ENCODE results near the gene TCIRG1.

TCIRG1 gene

GRCh38 chr11:67996622-67997474 lies 42.0 kb upstream of the TCIRG1 start:
- Histone ChIP-seq H3F3A (ENCODE audit: insufficient read depth, low read length) (peaks cover 43% of the 10 kb centered on the region), H4K20me1 (ENCODE audit: insufficient read depth, low read length) (no peaks in the 10 kb centered on the region), H2AFZ (ENCODE audit: low read length) (no peak overlapping the region), H3K9ac (ENCODE audit: low read length) (no peak overlapping the region), H3K9me3 (replicated peaks; ENCODE audit: insufficient read depth, low read length) (no peaks in the 10 kb centered on the region), H3K4me3 (ENCODE audit: low read length) (no peak overlapping the region), H3K27me3 (replicated peaks; ENCODE audit: insufficient read depth, low read length) (no peaks in the 10 kb centered on the region), H3K9me2 (replicated peaks; ENCODE audit: insufficient read depth, low read length) (no peaks in the 10 kb centered on the region), H3K27ac (ENCODE audit: low read length) (peak overlapping the region; percentile 96; the same call in 1 of the 2 replicates), H3K4me2 (ENCODE audit: low read depth, low read length) (peak overlapping the region; percentile 45; the same call in 1 of the 2 replicates), H3K36me3 (replicated peaks; ENCODE audit: insufficient read depth, low read length) (no peaks in the 10 kb centered on the region; the same call in 1 of the 2 replicates), H3K79me2 (ENCODE audit: low read length) (peaks cover 52% of the 10 kb centered on the region), H3K4me1 (ENCODE audit: low read length) (peaks cover 45% of the 10 kb centered on the region)
- peak; percentile 73 for DNase-seq
- TF ChIP-seq, protein P1, sequence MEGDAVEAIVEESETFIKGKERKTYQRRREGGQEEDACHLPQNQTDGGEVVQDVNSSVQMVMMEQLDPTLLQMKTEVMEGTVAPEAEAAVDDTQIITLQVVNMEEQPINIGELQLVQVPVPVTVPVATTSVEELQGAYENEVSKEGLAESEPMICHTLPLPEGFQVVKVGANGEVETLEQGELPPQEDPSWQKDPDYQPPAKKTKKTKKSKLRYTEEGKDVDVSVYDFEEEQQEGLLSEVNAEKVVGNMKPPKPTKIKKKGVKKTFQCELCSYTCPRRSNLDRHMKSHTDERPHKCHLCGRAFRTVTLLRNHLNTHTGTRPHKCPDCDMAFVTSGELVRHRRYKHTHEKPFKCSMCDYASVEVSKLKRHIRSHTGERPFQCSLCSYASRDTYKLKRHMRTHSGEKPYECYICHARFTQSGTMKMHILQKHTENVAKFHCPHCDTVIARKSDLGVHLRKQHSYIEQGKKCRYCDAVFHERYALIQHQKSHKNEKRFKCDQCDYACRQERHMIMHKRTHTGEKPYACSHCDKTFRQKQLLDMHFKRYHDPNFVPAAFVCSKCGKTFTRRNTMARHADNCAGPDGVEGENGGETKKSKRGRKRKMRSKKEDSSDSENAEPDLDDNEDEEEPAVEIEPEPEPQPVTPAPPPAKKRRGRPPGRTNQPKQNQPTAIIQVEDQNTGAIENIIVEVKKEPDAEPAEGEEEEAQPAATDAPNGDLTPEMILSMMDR (IDR thresholded peaks at IDR 0.05; ENCODE audit: low read length) = no peak

DNA sequence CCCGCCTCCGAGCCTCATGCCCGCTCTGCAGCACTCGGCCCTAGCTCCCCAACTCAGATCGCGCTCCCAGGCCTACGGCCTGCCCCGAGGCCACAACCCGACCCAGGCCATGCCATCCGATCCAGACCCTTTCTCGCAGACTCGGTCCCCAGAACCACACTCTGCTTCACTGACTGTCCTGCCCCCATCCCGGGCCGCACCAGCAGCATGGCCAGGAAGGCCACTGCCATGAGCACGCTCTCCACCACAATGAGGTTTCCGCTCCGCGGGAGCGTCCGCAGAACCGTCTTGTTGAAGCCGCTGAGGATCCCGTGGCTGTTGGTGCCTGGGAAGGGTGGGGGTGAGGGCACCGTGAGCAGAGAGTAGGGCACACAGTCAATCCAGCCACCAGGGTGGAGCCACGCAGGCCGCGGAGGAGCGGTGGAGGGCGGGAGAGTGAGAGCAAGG lies 41.3 kb upstream of the TCIRG1 start:
- H3F3A ChIP-seq (ENCODE audit: insufficient read depth, low read length) = peaks cover 46% of the 10 kb centered on the region
- no peaks in the 10 kb centered on the region for H3K27me3 ChIP-seq (replicated peaks; ENCODE audit: insufficient read depth, low read length)
- no peak overlapping the region for H2AFZ ChIP-seq (ENCODE audit: low read length)
- no peaks in the 10 kb centered on the region; the same call in 1 of the 2 replicates for H3K36me3 ChIP-seq (replicated peaks; ENCODE audit: insufficient read depth, low read length)
- H3K9me2 ChIP-seq (replicated peaks; ENCODE audit: insufficient read depth, low read length) = no peaks in the 10 kb centered on the region
- H3K27ac ChIP-seq (ENCODE audit: low read length) = peak overlapping the region; percentile 8; the same call in 1 of the 2 replicates
- H3K4me2 ChIP-seq (ENCODE audit: low read depth, low read length) = no peak overlapping the region
- no peak for DNase-seq
- no peak overlapping the region for H3K4me3 ChIP-seq (ENCODE audit: low read length)
- H3K79me2 ChIP-seq (ENCODE audit: low read length) = peaks cover 58% of the 10 kb centered on the region
- H3K4me1 ChIP-seq (ENCODE audit: low read length) = peaks cover 51% of the 10 kb centered on the region
- TF ChIP-seq EZH2phosphoT487 (IDR thresholded peaks at IDR 0.05; ENCODE audit: low read length) (no peak), EZH2 (optimal IDR thresholded peaks at IDR 0.05; ENCODE audit: low read depth, low read length) (no peak)
- TF ChIP-seq, protein P1 (IDR thresholded peaks at IDR 0.05; ENCODE audit: low read length) = no peak
- no peaks in the 10 kb centered on the region for H4K20me1 ChIP-seq (ENCODE audit: insufficient read depth, low read length)
- H3K9ac ChIP-seq (ENCODE audit: low read length) = no peak overlapping the region
- no peaks in the 10 kb centered on the region for H3K9me3 ChIP-seq (replicated peaks; ENCODE audit: insufficient read depth, low read length)

DNA sequence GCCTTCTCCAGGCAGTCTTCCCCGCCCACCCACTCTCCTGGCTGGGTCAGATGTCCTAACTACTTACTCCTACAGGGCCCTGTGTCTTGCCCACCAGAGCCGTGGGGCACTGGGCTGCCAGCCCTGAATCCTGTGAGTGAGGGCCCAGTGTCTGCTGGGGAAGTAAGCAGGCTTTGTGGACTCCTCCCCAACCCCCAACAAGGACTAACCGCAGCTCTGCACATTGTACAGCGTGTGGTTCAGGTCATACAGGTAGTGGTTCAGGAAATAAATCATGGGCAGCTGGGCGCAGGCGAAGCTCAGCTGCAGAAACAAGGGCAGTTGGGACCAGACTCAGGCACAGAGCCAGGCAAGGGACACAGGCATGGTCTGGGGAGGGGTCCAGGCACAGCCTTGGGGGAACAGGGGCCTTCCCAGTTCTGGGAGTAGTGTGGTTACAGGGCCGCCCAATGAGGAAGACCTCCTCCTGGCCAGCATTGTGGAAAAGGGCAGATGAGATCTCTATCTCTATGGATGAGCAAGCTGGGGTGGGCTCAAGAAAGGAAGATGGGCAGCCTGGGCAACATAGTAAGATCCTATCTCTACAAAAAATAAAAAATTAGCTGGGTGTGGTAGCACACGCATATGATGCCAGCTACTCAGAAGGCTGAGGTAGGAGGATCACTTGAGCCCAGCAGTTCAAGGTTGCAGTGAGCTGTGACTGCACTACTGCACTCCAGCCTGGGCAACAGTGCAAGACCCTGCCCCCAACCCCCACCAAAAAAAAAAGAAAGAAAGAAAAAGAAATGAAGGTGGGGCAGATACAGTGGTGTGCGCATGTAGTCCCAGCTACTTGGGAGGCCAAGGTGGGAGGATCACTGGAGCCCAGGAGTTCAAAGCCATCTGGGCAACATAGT lies 40.4 kb upstream of the TCIRG1 start:
- DNase-seq = no peak
- H3K9me3 ChIP-seq (replicated peaks; ENCODE audit: insufficient read depth, low read length) = no peaks in the 10 kb centered on the region
- H2AFZ ChIP-seq (ENCODE audit: low read length) = no peak overlapping the region
- H3F3A ChIP-seq (ENCODE audit: insufficient read depth, low read length) = peaks cover 55% of the 10 kb centered on the region
- no peaks in the 10 kb centered on the region; the same call in 1 of the 2 replicates for H3K36me3 ChIP-seq (replicated peaks; ENCODE audit: insufficient read depth, low read length)
- H3K4me2 ChIP-seq (ENCODE audit: low read depth, low read length) = no peak overlapping the region
- peaks cover 67% of the 10 kb centered on the region for H3K79me2 ChIP-seq (ENCODE audit: low read length)
- peaks cover 52% of the 10 kb centered on the region for H3K4me1 ChIP-seq (ENCODE audit: low read length)
- peak overlapping the region; percentile 8; the same call in 1 of the 2 replicates for H3K27ac ChIP-seq (ENCODE audit: low read length)
- no peak for TF ChIP-seq EZH2phosphoT487 (IDR thresholded peaks at IDR 0.05; ENCODE audit: low read length)
- TF ChIP-seq EZH2 (optimal IDR thresholded peaks at IDR 0.05; ENCODE audit: low read depth, low read length) = no peak
- TF ChIP-seq, protein P1 (IDR thresholded peaks at IDR 0.05; ENCODE audit: low read length) = no peak
- H3K9me2 ChIP-seq (replicated peaks; ENCODE audit: insufficient read depth, low read length) = no peaks in the 10 kb centered on the region
- H4K20me1 ChIP-seq (ENCODE audit: insufficient read depth, low read length) = no peaks in the 10 kb centered on the region
- H3K9ac ChIP-seq (ENCODE audit: low read length) = no peak overlapping the region
- H3K4me3 ChIP-seq (ENCODE audit: low read length) = no peak overlapping the region
- no peaks in the 10 kb centered on the region for H3K27me3 ChIP-seq (replicated peaks; ENCODE audit: insufficient read depth, low read length)
